Central memory CD8-positive, alpha-beta T cell (primary cell): ENCODE data around the gene NCOA5.

Experiments used
- ATAC-seq: fragments of 150-1000 bp; cut with Tn5 transposase; replicated peaks from 2 replicates; pipeline ENCODE4 v1.10.0; 2022; ENCODE audit warnings: mild to moderate bottlenecking, moderate FRiP score, moderate number of reproducible peaks; ENCODE audit not compliant: poor library complexity, severe bottlenecking; ENCODE audit errors: extremely low read depth
- DNase-seq, 2 donors: peaks; one replicate each; pipeline ENCODE4 v3.0.0; 2021; ENCODE audit warnings: low spot score in 2 of 2
- H3K27ac Mint-ChIP-seq: one replicate; pipeline ENCODE4 v1.8.0; 2022; ENCODE audit warnings: low read depth, mild to moderate bottlenecking, moderate library complexity, mixed read lengths
- H3K27me3 Mint-ChIP-seq: one replicate; pipeline ENCODE4 v1.8.0; 2022; ENCODE audit warnings: mixed read lengths
- H3K36me3 Mint-ChIP-seq: one replicate; pipeline ENCODE4 v1.8.0; 2022; ENCODE audit warnings: mild to moderate bottlenecking, moderate library complexity, mixed read lengths; ENCODE audit not compliant: insufficient read depth
- H3K4me1 Mint-ChIP-seq: one replicate; pipeline ENCODE4 v1.8.0; 2022; ENCODE audit warnings: mixed read lengths
- H3K4me3 Mint-ChIP-seq: one replicate; pipeline ENCODE4 v1.8.0; 2022; ENCODE audit warnings: mild to moderate bottlenecking, moderate library complexity, mixed read lengths
- H3K9me3 Mint-ChIP-seq: one replicate; pipeline ENCODE4 v1.8.0; 2022; ENCODE audit warnings: mixed read lengths

NCOA5 gene

DNA sequence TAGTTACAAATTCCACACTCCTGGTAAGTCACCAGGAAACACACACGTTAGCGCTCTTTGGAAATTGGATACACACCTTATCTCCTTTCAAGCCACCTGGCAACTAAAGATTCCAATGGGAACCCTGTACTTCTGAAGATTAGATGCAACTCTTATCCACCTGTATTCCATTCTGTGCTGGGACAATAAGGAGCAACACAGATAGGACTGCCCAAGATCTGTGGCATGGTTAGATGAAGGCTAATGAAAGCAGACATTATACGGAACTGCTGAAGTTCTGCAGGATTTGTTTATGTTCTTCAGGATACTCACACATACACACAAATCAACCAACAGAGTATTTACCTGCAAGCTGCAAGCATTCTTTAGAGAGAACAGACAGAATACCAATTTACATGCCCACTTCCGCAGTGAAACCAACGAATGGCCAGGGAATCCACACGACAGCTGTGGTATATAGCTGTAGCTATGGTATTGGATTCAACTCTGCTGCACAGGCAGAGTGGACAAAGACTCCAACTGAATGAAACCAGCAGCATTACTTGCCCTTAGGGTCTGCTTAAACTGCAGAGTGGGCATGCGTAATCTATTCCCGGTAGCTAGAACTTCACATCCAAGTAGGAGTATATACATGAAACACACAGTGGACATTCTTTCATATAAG, 12.0 kb downstream of the NCOA5 start:
- Mint-ChIP-seq H3K4me3 (no peak overlapping the region), H3K27ac (no peak overlapping the region), H3K4me1 (peaks cover 25% of the 10 kb centered on the region), H3K9me3 (no peaks in the 10 kb centered on the region), H3K36me3 (peaks cover 21% of the 10 kb centered on the region), H3K27me3 (no peaks in the 10 kb centered on the region)
- ATAC-seq, result no peak
- DNase-seq, result no peak

- Mint-ChIP-seq H3K4me3 (no peak overlapping the region), H3K27ac (no peak overlapping the region), H3K27me3 (no peaks in the 10 kb centered on the region), H3K4me1 (peaks cover 15% of the 10 kb centered on the region), H3K36me3 (peaks cover 21% of the 10 kb centered on the region), H3K9me3 (no peaks in the 10 kb centered on the region)
- no peak for ATAC-seq
- no peak for DNase-seq
Observed at GRCh38 chr20:46076806-46077205, 13.0 kb downstream of the NCOA5 start.

- H3K27ac Mint-ChIP-seq, result no peak overlapping the region
- H3K9me3 Mint-ChIP-seq, result no peaks in the 10 kb centered on the region
- no peak overlapping the region for H3K4me3 Mint-ChIP-seq
- peaks cover 27% of the 10 kb centered on the region for H3K36me3 Mint-ChIP-seq
- no peak for DNase-seq
- no peaks in the 10 kb centered on the region for H3K27me3 Mint-ChIP-seq
- H3K4me1 Mint-ChIP-seq, result peaks cover 6% of the 10 kb centered on the region
- ATAC-seq, result no peak
Observed at GRCh38 chr20:46074006-46074405, 15.8 kb downstream of the NCOA5 start.

DNA sequence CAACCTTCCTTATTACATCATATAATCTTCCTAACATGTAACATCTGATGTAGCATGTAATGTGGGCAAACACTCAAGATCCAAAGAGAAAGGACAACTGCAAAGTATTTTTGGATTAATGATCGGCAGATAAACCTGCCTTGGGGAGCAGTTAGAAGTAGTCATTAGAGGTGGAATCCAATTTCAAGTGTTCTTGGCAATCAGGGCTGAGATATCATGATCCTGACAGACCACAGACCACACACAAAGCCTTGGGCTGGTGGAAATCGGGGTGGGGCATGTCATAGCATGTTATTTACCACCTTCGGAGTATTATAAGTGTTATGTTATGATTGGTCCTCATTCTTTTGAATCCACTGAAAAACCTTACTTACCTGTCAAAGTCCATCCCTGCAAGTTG, 16.3 kb downstream of the NCOA5 start:
- Mint-ChIP-seq H3K4me3 (no peak overlapping the region), H3K9me3 (no peaks in the 10 kb centered on the region), H3K4me1 (peaks cover 6% of the 10 kb centered on the region), H3K27ac (no peak overlapping the region), H3K36me3 (peaks cover 28% of the 10 kb centered on the region), H3K27me3 (no peaks in the 10 kb centered on the region)
- DNase-seq (no peak), ATAC-seq (no peak)

DNA sequence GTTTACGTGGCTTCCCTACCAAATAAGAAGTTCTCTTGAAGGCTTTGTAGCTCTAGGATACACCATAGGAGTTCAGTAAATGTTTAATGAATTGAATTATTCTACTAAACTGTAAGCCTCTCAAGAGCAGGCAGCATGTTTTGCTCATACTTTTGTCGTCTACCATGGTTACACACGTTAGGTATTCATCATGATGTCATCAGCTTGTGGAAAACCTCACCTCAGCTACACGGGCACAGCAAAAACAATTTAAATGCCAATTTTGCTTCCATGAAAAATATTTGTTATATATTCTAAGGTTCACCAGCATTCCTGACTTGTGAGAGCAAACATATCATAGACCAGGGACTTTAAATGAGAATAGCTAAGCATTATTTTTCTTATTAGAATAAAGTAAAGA, 16.7 kb downstream of the NCOA5 start:
- ATAC-seq (no peak), DNase-seq (no peak)
- Mint-ChIP-seq H3K4me3 (no peak overlapping the region), H3K27me3 (no peaks in the 10 kb centered on the region), H3K9me3 (no peaks in the 10 kb centered on the region), H3K27ac (no peak overlapping the region), H3K36me3 (peaks cover 28% of the 10 kb centered on the region), H3K4me1 (peaks cover 6% of the 10 kb centered on the region)

DNA sequence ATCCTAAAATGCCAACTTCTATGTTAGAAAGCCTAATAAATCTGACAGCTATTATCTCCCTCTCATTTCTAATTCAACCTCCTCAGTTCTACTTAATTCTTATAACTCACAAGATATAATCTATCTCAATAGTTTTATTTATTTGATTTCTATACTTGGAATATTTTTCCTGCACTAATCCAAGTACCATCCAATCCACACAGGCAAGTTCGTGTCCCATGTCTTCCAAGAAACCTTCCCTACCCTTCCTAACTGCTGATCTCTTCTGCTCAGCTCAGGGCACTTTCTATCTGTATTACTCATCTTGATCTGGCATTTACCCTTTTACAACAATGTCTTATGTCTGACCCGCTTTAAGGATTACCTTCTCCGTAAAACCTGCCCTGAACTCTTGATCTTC, 18.2 kb downstream of the NCOA5 start:
- H3K27me3 Mint-ChIP-seq, result no peaks in the 10 kb centered on the region
- ATAC-seq (no peak), DNase-seq (no peak)
- no peak overlapping the region for H3K27ac Mint-ChIP-seq
- peaks cover 6% of the 10 kb centered on the region for H3K4me1 Mint-ChIP-seq
- no peaks in the 10 kb centered on the region for H3K9me3 Mint-ChIP-seq
- H3K36me3 Mint-ChIP-seq, result peaks cover 37% of the 10 kb centered on the region
- no peak overlapping the region for H3K4me3 Mint-ChIP-seq

DNA sequence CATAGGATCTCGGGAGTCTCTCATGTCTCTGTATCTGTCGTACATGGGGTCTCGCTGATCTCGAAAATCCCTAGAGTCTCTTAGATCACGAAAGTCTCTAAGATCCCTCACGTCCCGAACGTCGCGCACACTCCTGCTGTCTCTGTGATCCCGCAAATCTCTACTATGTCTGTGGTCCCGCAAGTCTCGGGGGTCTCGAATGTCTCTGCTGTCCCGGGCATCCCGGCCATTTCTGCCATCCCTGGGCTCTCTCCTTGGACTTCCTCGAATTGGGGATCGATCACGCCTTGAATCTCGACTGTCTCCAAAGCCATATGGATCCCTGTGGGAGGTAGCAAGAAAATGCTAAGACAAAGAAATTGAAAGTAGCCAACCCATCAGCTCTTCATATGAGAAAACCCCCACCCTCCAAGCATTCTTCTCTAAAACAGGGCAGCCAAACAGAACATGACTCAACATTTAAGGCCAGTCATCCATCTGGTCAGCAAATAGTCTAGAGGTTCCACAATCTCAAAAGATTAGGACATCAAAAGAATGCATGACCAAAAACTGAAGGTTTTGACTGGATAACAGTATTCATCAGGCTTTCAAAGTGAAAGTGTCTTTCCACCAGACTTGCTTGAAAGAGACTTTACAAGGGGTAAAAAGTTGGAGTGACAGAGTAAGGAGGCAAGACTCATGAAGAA, 19.4 kb downstream of the NCOA5 start:
- peaks cover 6% of the 10 kb centered on the region for H3K4me1 Mint-ChIP-seq
- no peaks in the 10 kb centered on the region for H3K27me3 Mint-ChIP-seq
- H3K36me3 Mint-ChIP-seq, result peaks cover 45% of the 10 kb centered on the region
- ATAC-seq, result no peak
- no peaks in the 10 kb centered on the region for H3K9me3 Mint-ChIP-seq
- H3K27ac Mint-ChIP-seq, result no peak overlapping the region
- no peak overlapping the region for H3K4me3 Mint-ChIP-seq
- no peak for DNase-seq

- Mint-ChIP-seq H3K4me1 (peaks cover 34% of the 10 kb centered on the region), H3K36me3 (peaks cover 77% of the 10 kb centered on the region), H3K4me3 (no peak overlapping the region), H3K27ac (no peak overlapping the region), H3K9me3 (no peaks in the 10 kb centered on the region), H3K27me3 (no peaks in the 10 kb centered on the region)
- no peak for ATAC-seq
- DNase-seq, result no peak
Observed at GRCh38 chr20:46065691-46066090, 24.1 kb downstream of the NCOA5 start.

- no peaks in the 10 kb centered on the region for H3K9me3 Mint-ChIP-seq
- no peak for DNase-seq
- H3K27me3 Mint-ChIP-seq, result no peaks in the 10 kb centered on the region
- H3K27ac Mint-ChIP-seq, result no peak overlapping the region
- peaks cover 79% of the 10 kb centered on the region for H3K36me3 Mint-ChIP-seq
- no peak for ATAC-seq
- no peak overlapping the region for H3K4me3 Mint-ChIP-seq
- H3K4me1 Mint-ChIP-seq, result peaks cover 41% of the 10 kb centered on the region
Observed at GRCh38 chr20:46065006-46065405, 24.8 kb downstream of the NCOA5 start.

DNA sequence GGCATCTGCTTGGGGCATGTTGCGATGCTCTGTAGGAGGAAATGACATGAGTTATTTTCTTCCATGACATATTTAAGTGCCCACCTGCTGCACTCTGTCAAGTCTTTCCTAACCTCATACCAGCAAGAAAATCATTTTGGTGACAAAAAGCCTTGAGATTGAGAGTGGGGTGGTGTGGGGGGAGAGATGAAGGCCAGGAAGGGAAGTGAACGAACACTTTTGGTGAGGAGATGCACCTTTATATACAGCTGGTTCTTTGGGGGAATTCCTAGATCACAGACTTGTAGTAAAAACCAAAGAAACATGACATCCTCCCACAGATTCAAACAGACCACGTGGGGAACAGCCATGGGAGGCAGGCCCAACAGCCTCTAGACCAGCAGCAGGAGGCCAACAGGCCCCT, 26.1 kb downstream of the NCOA5 start:
- DNase-seq (no peak), ATAC-seq (no peak)
- H3K4me1 Mint-ChIP-seq, result peaks cover 51% of the 10 kb centered on the region
- no peak overlapping the region for H3K27ac Mint-ChIP-seq
- no peaks in the 10 kb centered on the region for H3K9me3 Mint-ChIP-seq
- H3K4me3 Mint-ChIP-seq, result no peak overlapping the region
- H3K36me3 Mint-ChIP-seq, result peaks cover 68% of the 10 kb centered on the region
- H3K27me3 Mint-ChIP-seq, result no peaks in the 10 kb centered on the region

DNA sequence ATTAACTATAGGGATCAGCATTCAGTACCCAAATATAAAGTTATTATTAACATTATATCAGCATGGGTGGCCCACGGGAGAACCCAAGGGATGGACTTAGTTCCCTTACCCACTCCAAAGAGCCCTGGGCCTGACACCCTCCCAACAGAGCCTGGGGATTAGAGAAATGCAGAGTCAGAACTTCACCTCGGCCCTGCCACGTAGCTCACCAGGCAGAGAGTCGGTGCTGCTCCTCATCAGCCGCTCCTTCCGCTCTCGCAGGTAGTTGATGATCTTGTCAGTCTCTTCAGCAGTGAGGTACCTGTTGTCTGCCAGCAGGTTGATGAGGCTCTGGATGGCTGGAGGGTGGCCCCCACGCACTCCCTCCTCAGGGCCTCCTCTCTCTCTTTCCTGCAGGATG, 26.6 kb downstream of the NCOA5 start:
- DNase-seq (no peak), ATAC-seq (no peak)
- H3K9me3 Mint-ChIP-seq, result no peaks in the 10 kb centered on the region
- H3K36me3 Mint-ChIP-seq, result peaks cover 63% of the 10 kb centered on the region
- H3K4me1 Mint-ChIP-seq, result peaks cover 53% of the 10 kb centered on the region
- H3K4me3 Mint-ChIP-seq, result no peak overlapping the region
- H3K27ac Mint-ChIP-seq, result no peak overlapping the region
- no peaks in the 10 kb centered on the region for H3K27me3 Mint-ChIP-seq

DNA sequence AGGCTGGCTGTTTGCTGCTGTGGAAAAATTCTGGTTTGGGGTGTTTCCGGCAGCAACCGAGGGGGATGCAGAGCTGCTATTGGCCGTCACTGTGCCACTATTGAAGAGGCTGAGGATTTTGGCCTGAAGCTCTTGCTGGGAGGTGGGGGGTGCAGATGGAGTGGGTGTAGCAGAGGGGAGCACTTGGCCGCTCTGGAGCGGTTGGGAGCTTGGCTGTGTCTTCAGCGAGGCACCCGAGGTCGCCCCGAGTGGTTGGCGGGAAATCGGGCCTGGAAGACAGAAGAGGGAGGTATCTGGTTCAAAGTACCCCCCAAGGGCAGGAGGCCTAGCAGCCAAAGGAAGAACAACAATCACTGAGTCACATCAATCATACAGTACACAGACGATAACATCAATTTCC, 27.1 kb downstream of the NCOA5 start:
- Mint-ChIP-seq H3K4me1 (peaks cover 55% of the 10 kb centered on the region), H3K27ac (no peak overlapping the region), H3K27me3 (no peaks in the 10 kb centered on the region), H3K4me3 (no peak overlapping the region), H3K36me3 (peaks cover 58% of the 10 kb centered on the region), H3K9me3 (no peaks in the 10 kb centered on the region)
- no peak for ATAC-seq
- DNase-seq, result no peak

GRCh38 chr20:46062151-46062550, 27.6 kb downstream of the NCOA5 start:
- peaks cover 55% of the 10 kb centered on the region for H3K4me1 Mint-ChIP-seq
- ATAC-seq (no peak), DNase-seq (no peak)
- H3K27ac Mint-ChIP-seq, result no peak overlapping the region
- no peaks in the 10 kb centered on the region for H3K27me3 Mint-ChIP-seq
- H3K9me3 Mint-ChIP-seq, result no peaks in the 10 kb centered on the region
- peaks cover 57% of the 10 kb centered on the region for H3K36me3 Mint-ChIP-seq
- no peak overlapping the region for H3K4me3 Mint-ChIP-seq
